ENCODE measurements around the gene KCNV2.

The KCNV2 gene

DNA sequence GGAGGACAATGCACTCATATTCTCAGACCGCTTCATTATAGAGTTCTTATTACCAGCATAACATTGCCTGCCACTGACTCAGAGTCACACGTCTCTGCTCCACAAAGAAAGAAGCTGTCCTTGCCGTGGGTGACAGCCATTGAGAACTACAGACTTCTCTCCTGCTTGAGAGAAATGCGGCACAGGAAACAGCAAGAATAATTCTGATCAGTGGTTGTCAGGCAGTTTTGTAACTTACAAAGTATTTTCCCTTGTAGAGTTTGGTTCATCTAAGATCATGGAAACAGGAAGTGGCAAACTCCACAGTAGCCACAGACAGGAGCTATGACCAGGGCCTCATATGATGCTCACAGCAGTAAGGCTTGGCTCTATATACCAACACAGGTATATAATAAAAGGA is 47.0 kb downstream of the KCNV2 start:
- no peak for DNase-seq

DNA sequence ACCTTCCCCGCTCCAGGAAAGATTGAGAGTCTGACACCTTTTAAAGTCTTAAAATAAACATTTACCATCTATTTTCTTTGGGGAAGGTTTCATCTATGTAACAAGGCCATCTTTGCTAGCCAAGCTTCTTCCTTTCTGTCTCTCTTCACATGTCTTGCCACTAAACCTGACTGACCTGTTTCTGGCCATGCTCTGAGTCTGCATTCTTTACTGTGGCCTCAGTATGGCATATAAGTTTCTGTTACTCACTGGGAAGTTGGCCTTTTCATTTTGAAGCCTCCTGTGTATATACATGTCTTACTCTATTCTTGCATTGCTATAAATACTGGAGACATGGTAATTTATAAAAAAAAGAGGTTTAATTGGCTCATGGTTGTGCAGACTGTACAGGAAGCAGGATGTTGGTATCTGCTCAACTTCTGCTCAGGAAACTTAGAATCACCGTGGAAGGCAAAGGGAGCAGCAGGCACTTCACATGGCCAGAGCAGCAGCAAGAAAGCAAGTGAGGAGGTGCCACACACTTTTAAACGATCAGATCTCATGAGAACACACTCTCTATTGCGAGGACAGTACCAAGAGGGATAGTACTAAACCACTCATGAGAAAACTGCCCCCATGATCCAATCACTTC is 48.1 kb downstream of the KCNV2 start:
- no peak for DNase-seq

GRCh38 chr9:2767800-2768677 is 50.7 kb downstream of the KCNV2 start:
- DNase-seq, result no peak

DNA sequence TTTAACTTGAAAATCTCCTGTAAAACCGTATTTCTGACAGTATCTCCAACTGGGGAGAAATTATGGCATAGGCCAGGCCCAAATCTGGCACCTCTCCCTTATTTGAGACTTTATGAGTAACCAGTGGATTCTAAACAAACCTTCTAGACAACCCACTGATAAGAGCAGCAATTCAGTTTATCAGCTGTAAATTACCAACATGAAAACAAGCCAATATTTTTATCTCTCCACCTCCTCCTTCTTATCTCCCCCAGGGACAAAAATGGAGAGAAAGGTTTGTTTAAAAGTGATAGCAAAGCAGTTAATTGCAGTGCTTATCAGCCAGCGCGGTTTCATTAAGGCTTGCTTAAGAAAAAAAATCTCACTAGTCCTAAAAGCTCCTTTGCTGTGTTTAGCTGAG is 53.8 kb downstream of the KCNV2 start:
- DNase-seq, result no peak

- DNase-seq, result no peak
Observed at GRCh38 chr9:2771661-2772060, 54.4 kb downstream of the KCNV2 start.

GRCh38 chr9:2777454-2777853 is 60.1 kb downstream of the KCNV2 start:
- DNase-seq, result no peak

DNA sequence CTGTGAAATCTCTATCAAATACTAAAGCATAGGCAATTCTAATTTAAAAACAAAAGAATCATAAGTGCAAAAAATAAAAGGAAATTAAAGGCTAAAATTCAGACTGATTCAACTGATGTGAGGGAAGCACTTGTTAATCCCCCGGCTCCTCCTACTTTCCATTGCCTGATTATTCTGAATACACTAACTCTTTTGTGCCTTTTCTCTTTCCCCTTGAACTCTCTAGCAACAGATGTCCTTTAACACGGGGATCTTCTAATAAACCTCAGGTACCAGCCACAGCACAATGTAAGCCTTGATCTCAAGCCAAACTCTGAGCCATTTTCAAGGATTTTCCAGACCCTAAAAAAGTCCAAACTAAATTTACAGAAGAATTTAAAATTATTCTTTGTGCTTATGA is 61.5 kb downstream of the KCNV2 start:
- DNase-seq, result no peak

All from DMS153 (cell line).